SH-SY5Y (cell line): ENCODE data around the gene DNAJC6.

Source experiments
- GATA2 ChIP-seq: IDR thresholded peaks from 2 replicates; pipeline ENCODE4 v1.6.1; 2011; ENCODE audit warnings: mild to moderate bottlenecking, low read depth, low read length
- GATA3 ChIP-seq: IDR thresholded peaks from 2 replicates; pipeline ENCODE4 v1.6.1; 2011; ENCODE audit warnings: low read depth, mild to moderate bottlenecking, low read length, moderate library complexity

The DNAJC6 gene

DNA sequence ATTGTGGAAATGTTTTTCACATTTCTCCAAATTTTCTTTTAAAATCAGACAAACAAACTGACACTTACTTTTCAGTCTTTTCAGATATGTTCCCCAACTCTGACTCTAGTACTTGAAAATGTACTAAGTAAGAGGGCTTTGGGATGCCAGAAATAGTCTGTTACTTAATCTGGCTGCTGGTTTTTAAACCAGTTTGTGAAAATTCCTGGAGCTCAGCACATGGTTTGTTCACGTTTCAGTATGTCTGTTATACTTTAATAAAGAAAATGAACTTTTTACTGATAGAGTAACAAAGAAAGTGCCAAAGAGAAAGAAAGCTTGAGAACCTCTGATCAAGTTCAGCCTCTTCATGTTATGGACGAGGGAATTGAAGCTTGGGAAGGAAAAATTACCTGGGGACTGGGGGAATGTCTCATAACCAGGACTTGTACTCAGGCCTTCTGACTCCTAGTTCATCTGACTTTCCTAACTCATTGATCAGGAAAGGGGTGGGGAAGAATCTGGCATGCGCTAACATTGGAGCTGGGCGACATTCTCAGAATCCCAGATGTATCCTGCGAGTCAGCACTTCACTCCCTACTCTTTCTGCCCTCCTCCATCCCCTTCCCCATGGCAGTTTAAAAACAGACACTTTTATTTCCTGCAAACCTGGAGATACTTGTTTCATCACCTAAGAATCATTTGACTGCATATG is 30.8 kb upstream of the DNAJC6 start:
- TF ChIP-seq GATA2 = no peak
- no peak for TF ChIP-seq GATA3

DNA sequence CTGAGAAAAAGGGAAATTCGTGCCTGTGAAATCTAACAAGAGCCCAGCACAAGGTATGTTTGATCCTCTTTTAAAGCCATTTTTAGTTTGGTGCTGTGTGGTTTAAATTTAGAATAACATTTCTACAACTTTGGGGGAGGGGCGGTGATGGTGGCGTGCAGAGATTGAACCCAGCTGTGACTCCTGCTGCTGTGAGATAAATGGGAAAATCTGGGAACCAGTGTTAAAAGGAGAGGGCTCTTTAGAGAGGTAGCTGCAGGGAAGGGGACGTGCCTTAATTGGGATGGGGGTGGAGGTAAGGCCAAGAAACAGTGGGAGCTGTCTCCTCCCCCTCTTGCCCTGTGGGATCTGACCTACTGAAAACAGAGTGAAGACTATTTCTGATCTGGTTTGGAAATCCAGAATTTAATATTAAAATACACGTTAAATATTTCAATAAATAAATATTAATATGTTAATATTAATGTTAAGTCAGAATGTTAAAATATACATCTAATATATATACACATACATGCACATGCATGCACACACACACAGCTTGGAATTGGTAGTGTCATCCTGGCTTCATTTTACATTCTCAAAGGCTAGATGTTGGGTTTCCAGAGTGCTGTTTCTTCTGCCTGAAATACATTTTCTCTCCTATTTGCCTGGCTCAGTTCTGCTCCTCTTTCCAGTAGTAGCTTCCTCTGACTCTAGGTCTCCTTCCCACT is 30.1 kb upstream of the DNAJC6 start:
- TF ChIP-seq GATA2 = peak; percentile 25
- no peak for TF ChIP-seq GATA3

DNA sequence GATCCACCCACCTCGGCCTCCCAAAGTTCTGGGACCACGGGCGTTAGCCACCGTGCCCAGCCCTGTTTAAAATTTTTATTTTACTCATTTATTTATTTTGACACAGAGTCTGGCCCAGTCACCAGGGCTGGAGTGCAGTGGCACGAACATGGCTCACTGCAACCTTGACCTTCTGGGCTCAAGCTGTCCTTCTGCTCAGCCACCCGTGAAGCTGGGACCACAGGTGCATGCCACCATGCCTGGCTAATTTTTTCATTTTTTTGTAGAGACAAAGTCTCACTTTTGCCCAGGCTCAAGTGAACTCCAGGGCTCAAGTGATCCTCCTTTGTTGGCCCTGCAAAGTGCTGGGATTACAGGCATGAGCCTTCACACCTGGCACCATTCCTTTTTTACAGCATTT is 27.5 kb upstream of the DNAJC6 start:
- TF ChIP-seq GATA3 = no peak
- TF ChIP-seq GATA2 = no peak

DNA sequence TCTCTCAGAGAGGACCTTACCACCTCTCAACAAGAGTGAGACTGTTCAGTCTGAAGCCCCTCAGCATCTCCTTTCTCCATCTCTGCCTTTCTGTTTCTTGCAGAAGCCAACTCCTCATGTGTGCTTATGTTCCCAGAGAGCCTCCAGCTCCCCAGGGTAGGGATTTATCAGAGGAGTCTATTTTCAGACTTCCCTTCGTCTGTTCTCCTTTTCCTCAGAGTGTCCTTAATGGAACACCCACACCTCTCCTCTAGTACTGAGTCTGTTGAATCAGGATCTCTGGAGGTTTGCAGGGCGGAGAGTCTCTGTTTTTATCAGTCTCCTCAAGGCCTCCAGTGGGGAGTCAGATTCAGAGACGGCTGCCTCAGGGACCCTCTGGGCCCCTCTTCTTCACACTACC is 25.1 kb upstream of the DNAJC6 start:
- TF ChIP-seq GATA2 (no peak), GATA3 (no peak)

DNA sequence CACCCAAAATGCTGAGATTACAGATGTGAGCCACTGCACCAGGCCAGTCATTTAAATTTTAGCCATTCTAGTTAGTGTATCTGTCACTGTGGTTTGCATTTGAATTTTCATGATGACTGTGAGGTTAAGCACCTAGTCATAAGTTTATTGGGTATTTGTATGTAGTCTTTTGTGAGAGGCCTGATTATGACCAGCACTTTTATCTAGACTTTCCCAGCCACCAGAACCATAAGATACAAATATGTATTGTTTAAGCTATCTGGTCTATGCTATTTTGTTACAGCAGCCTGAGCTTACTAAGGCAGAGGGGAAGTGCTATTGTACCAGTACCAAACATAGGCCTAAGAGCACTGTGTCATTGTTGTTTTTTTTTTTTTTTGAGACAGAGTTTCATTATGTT is 19.9 kb upstream of the DNAJC6 start:
- no peak for TF ChIP-seq GATA3

DNA sequence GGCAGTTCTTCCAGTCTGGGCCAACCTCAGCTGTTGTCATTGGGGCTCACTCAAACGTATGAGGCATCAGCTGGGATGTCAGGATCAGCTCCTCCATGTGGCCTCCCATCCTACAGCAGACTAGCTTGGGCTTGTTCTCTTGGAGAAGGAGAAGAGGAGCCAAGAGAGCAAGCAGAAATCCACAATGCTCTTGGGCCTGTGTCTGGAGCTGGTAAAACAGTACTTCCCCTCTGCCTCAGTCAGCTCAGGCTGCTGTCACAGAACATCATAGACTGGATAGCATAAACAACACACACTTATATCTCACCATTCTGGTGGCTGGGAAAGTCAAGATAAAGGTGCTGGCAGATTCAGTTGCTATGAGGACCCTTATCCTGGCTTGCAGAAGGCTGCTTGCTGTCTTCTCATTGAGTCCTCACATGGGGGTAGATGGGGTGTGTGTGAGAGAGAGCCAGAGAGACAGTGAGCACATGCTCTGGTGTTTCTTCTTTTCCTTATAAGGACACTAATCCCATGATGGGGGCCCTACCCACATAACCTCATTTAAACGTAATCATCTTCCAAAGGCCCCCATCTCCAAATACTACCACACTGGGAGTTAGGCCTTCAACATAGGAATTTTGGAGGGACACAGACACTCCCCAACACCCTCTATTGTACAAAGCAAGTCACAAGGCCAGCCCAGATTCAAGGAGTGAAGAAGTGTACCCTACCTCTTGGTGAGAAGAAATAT is 16.3 kb upstream of the DNAJC6 start:
- TF ChIP-seq GATA2 = no peak
- TF ChIP-seq GATA3 = no peak

DNA sequence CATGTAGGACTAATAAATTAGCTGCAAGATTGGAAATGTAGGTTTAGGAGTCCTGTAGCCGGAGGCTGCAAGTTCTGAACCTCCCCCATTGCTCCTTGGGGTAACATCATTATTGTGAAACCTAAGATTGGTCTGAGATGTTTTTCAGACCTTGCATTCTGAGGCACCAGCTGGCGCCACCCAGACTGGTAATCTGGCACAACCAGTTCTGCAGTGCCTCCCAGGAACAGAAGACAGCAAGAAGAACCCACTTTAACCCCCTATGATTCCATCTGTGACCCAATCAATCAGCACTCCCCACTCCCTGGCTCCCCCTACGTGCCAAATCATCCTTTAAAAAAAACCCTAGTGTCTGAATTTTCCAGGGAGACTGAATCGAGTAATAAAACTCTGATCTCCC is 11.6 kb upstream of the DNAJC6 start:
- TF ChIP-seq GATA3 (no peak), GATA2 (no peak)

DNA sequence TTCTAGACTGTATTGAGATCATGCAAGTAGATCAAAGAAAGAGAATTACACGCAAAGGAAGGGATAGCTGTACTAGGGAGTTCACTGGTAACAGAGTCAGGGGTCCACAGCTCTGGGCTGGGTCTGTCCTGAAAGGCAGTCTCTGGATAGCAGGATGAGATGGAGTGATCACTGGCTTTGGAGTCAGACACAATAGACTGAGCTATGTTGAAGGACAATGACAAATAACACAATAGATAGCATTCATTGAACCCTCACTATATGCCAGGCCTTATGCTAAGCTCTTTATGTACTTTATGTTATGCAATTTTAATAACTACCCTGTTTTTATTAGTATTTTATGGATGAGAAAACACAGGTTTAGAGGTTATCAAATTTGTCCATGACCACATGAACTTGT is 10.0 kb upstream of the DNAJC6 start:
- no peak for TF ChIP-seq GATA2
- TF ChIP-seq GATA3 = no peak

DNA sequence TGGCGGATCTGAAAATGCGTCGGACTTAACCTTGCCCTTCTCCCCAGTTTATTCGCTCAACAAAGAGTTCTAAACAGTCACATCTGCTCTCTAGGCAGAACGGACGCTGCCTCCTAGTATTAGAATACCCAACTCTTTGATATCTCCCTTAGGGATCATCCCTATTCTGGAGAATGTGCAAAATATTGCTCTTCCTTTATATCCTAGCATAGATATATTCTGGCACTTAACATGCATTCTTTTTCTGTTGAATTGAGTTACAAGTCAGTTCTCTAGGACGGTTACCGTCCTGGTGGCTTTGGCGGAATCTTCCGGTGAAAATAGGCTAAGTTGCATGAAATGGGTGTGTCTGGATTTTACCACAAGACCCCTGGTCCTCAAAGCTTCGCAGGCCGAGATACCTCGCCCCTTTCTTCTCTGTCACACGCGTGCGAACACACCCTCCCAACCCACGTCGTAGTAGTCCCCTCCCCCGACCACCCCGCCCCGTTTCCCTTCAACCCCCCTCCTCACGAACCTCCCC is 501 bp upstream of the DNAJC6 start:
- TF ChIP-seq GATA2 = no peak
- no peak for TF ChIP-seq GATA3

DNA sequence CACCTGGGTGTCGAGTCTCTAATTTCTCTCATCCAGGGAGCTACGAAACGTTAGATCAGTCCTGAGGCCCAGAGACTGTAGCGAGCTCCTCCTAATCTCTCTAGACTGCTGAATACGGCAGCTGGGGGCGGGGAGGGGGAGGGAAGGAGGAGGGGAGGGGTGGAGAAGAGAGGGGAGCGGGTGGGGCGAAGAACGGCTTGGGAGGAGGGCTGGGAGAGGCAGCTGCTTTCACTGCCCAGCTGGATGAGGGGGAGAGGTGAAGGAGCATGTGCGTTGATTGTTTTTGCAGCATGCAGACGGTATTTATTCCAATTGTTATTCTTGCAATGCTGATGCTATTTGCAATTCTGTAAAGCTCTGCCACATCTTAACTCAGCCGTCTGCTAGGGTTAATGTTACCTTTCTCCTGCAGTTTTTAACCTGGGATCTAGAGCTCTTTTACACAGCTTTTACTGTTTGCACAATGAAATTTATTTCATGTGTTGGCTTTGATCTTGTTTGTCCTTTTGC is 790 bp downstream of the DNAJC6 start:
- TF ChIP-seq GATA2 (no peak), GATA3 (no peak)

DNA sequence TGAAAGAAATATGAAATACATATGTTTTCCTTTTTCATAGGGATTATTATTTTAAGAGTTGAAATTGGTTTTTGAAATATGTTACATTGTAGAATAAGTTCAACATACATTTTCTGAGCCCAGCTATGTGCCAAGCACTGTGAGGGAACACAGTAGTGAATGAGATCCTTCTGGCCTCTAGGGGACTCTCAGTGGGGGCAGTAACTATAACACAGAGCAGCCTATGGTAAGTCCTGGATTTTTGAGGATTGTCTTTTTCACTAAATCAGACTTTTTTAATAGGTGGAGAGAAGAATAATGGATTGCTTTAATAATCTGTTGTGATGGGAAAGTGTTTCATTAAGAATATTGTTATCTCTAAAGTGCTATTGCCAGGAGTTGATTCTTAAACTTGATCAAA is 2.4 kb downstream of the DNAJC6 start:
- TF ChIP-seq GATA3 (no peak), GATA2 (no peak)

DNA sequence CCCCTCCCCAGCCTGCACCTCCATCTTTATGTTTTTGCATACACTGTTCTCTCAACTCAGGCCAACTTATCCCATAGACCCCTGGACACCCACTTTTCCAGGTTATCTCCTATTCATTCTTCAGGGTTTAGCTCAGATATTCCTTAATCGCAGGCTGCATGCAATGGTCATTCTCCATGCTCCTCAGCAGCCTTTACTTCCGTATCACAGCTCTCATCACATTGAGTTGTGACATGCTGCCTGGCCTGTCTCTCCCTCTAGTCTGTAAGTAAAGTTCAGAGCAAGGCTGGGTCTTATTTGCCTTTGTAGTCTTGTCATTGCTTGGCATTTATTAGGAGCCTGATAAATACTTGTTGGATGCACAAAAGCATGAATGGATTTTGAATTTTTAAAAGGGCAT is 6.9 kb downstream of the DNAJC6 start:
- TF ChIP-seq GATA3 (no peak), GATA2 (no peak)

DNA sequence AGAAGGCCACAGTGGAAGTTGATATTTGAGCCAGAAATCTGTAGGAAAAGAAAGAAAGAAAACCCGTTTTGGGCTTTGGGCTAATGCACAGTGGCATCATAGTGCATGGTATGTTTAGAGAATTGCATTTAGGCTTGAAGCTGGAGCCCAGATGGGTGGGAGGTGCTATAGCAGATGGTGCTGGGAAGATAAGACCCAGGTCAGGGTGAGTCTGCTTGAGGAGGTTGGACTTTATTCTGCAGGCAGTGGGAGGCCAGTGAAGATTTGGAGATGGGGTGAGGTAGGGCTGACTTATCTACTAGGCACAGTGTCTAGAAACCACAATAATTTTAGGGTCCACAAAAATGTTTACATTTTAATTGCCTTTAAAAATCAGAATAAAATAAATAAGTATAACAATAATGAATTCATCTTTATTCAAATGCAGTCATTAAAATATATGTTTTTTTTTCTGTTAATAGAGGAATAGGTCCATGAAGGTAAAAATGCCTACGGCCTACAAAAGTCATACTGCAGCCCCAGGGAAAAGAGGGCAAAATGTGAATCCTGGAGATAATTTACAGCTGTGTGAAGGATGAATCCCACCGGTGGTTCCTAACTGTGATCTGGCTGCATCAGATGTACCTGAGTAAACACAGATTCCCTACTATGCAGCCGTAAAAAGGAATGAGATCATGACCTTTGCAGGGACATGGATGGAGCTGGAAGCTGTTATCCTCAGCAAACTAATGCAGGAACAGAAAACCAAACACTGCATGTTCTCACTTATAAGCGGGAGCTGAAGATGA is 8.7 kb downstream of the DNAJC6 start:
- peak; percentile 72; the same call in 1 of the 2 replicates for TF ChIP-seq GATA3
- TF ChIP-seq GATA2 = peak; percentile 85

DNA sequence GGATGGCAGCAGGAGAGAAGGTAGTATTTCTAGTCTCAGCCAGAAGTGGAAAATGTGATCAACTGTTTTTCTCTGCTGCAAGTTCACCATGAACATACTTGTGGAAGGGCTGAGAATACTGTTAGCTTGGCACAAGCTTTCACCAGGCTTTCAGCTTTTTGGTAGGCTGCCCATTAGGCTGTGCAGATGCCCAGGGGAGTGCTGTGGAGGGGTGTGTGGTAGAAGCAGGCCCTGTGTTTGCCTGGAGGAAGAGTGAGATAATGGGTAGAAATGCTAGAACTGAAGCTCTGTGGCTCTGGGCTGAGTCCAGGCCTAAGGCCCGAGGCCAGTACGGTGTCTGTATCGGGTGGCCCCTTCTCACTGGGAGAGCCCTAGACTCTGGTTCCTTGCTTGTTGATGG is 9.8 kb downstream of the DNAJC6 start:
- TF ChIP-seq GATA3 = no peak
- no peak for TF ChIP-seq GATA2
